Caco-2 (cell line): ENCODE measurements around the gene PAQR3. TPM values are rescaled to one million over a fixed set of nuclear protein-coding genes. Genes with fewer than 3 reads are reported as not detected.

ENCODE experiments used
- BruUV-seq: library from RNA; stranded (reverse); fragments of 400-500 nt; replicated peaks from 2 replicates; lab custom pipeline; 2021; lab: Mats Ljungman, UMichigan
- CTCF ChIA-PET: fragments of 300-600 bp; sonication (Branson Sonifier 250); formaldehyde crosslinking; loops from one replicate; lab custom pipeline; 2022; ENCODE audit warnings: antibody characterized with exemption; lab: Charles Lee
- POLR2A ChIA-PET: fragments of 300-600 bp; sonication (Branson Sonifier 250); formaldehyde crosslinking; loops from one replicate; lab custom pipeline; 2022; ENCODE audit warnings: antibody characterized with exemption; lab: Charles Lee
- DNase-seq, 2 experiments: peaks; one replicate each; pipeline versions ENCODE4 v3.0.0 to v3.0.0-alpha.2; 2020 to 2022
- H3K27me3 ChIP-seq: replicated peaks from 2 replicates; pipeline ENCODE4 v1.6.0; 2011; ENCODE audit warnings: low read length; ENCODE audit not compliant: control insufficient read depth, insufficient read depth
- H3K36me3 ChIP-seq: 2 replicates; pipeline ENCODE4 v1.5.1; 2011; ENCODE audit warnings: low read length; ENCODE audit not compliant: control insufficient read depth, insufficient read depth
- H3K4me1 ChIP-seq: fragments of 250-450 bp; sonication (Bioruptor Pico); 2 replicates; pipeline ENCODE4 v1.5.1; 2020; ENCODE audit warnings: mild to moderate bottlenecking
- H3K4me3 ChIP-seq: 2 replicates; pipeline ENCODE4 v1.5.1; 2011; ENCODE audit warnings: low read depth, mild to moderate bottlenecking, control low read depth, low read length
- H3K9me3 ChIP-seq: fragments of 250-450 bp; sonication (Bioruptor Pico); 2 replicates; pipeline ENCODE4 v1.5.1; 2020; ENCODE audit warnings: mild to moderate bottlenecking, moderate library complexity
- H3K27ac Mint-ChIP-seq: one replicate; pipeline ENCODE4 v1.8.0; 2022; ENCODE audit warnings: mixed read lengths; ENCODE audit not compliant: unreplicated experiment
- H3K27me3 Mint-ChIP-seq: one replicate; pipeline ENCODE4 v1.8.0; 2022; ENCODE audit warnings: mixed read lengths; ENCODE audit not compliant: insufficient read depth, unreplicated experiment
- H3K36me3 Mint-ChIP-seq: one replicate; pipeline ENCODE4 v1.8.0; 2022; ENCODE audit warnings: mild to moderate bottlenecking, mixed read lengths; ENCODE audit not compliant: insufficient read depth, unreplicated experiment
- H3K4me1 Mint-ChIP-seq: one replicate; pipeline ENCODE4 v1.8.0; 2022; ENCODE audit warnings: low read depth, mixed read lengths; ENCODE audit not compliant: unreplicated experiment
- H3K4me3 Mint-ChIP-seq: one replicate; pipeline ENCODE4 v1.8.0; 2022; ENCODE audit warnings: mild to moderate bottlenecking, moderate library complexity, mixed read lengths; ENCODE audit not compliant: unreplicated experiment
- H3K9me3 Mint-ChIP-seq: one replicate; pipeline ENCODE4 v1.8.0; 2022; ENCODE audit warnings: mixed read lengths; ENCODE audit not compliant: unreplicated experiment
- intact Hi-C: fragments of 100-400 bp; cut with micrococcal nuclease; formaldehyde crosslinking; loops from one replicate; pipeline ENCODE4 v1.10.0; 2022; ENCODE audit not compliant: unreplicated experiment
- total RNA-seq: library from RNA; stranded (reverse); gene quantifications from 2 replicates; pipeline ENCODE4 v1.2.3, GENCODE V29; 2022
- TF ChIP-seq, protein P1 (sequence below), 2 experiments: fragments of 200-600 bp in 1 of 2; IDR thresholded peaks; 1 replicate in 1 of 2; 2 replicates in 1 of 2; pipeline versions ENCODE4 v1.5.1 to v1.8.0; 2011 to 2022; ENCODE audit warnings: antibody characterized with exemption in 1 of 2, control low read depth in 1 of 2, inconsistent platforms in 1 of 2, low read depth in 1 of 2, low read length in 1 of 2, mild to moderate bottlenecking in 1 of 2, moderate library complexity in 1 of 2; ENCODE audit not compliant: insufficient read depth in 1 of 2, severe bottlenecking in 1 of 2, unreplicated experiment in 1 of 2

PAQR3 gene
- total RNA-seq, 1 experiment from 2014 or later = 13.3 TPM

DNA sequence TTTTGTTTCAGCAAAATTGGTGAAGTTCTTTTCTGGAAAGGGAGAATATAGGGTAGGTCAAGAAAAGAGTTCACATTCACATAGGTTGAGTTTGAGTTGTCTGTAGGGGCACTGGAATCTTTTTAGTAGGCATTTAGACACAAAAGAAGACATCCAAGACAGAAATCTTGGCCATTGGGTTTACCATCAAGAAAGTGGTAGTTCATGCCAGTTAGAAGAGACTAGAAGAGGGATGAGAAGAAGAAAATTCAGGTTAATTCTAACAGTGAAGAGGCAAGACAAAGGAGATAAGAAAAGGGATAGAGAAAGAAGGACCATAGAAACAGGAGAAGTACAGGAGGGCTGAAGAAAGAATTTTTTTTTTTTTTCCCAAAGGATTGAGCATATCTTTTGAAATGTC lies 39.9 kb downstream of the PAQR3 start:
- BruUV-seq = no TSS peak
- CTCF ChIA-PET = no interaction called here

DNA sequence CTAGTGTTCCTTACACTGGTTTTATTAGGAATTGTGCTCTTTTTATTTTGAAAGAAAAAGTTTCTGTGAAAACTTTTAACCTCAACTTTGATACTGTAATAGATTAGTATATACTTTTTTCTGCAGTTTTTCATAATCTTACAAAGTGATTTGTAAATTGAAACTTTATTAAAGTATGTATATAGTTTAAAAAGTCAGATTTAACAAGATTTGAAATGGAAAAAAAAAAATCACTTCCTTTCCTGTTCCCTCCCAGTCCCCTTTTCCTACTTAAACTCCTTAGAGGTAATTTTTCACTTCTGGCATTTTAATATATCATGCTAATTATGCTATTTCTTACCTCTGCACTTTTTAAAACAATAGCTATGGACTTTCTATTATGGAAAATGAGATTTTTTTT lies 49.3 kb downstream of the PAQR3 start:
- ChIA-PET CTCF (no interaction called here), POLR2A (no interaction called here)
- intact Hi-C loops = no loop called here
- Histone ChIP-seq H3K36me3 (no peaks in the 10 kb centered on the region), H3K9me3 (no peaks in the 10 kb centered on the region), H3K4me3 (no peak overlapping the region), H3K4me1 (no peaks in the 10 kb centered on the region), H3K27me3 (no peaks in the 10 kb centered on the region)
- DNase-seq = no peak
- no TSS peak for BruUV-seq
- Mint-ChIP-seq H3K4me3 (no peak overlapping the region), H3K27me3 (no peaks in the 10 kb centered on the region), H3K9me3 (no peaks in the 10 kb centered on the region), H3K27ac (no peak overlapping the region), H3K4me1 (no peaks in the 10 kb centered on the region), H3K36me3 (peaks cover 26% of the 10 kb centered on the region)
- TF ChIP-seq, protein P1, sequence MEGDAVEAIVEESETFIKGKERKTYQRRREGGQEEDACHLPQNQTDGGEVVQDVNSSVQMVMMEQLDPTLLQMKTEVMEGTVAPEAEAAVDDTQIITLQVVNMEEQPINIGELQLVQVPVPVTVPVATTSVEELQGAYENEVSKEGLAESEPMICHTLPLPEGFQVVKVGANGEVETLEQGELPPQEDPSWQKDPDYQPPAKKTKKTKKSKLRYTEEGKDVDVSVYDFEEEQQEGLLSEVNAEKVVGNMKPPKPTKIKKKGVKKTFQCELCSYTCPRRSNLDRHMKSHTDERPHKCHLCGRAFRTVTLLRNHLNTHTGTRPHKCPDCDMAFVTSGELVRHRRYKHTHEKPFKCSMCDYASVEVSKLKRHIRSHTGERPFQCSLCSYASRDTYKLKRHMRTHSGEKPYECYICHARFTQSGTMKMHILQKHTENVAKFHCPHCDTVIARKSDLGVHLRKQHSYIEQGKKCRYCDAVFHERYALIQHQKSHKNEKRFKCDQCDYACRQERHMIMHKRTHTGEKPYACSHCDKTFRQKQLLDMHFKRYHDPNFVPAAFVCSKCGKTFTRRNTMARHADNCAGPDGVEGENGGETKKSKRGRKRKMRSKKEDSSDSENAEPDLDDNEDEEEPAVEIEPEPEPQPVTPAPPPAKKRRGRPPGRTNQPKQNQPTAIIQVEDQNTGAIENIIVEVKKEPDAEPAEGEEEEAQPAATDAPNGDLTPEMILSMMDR (IDR thresholded peaks at IDR 0.05; ENCODE audit: insufficient read depth in 1 of 2, low read depth in 1 of 2, low read length in 1 of 2, severe bottlenecking in 1 of 2, unreplicated experiment in 1 of 2) = no peak

More for the DNA sequence above, 39.9 kb downstream of the PAQR3 start:
- H3K9me3 Mint-ChIP-seq = no peaks in the 10 kb centered on the region
- Histone ChIP-seq H3K4me1 (no peaks in the 10 kb centered on the region; the same call in 1 of the 2 replicates), H3K27me3 (no peaks in the 10 kb centered on the region), H3K9me3 (no peaks in the 10 kb centered on the region), H3K36me3 (no peaks in the 10 kb centered on the region; the same call in 1 of the 2 replicates), H3K4me3 (no peak overlapping the region)
- H3K4me3 Mint-ChIP-seq = no peak overlapping the region
- H3K27me3 Mint-ChIP-seq = no peaks in the 10 kb centered on the region
- no peak overlapping the region for H3K27ac Mint-ChIP-seq
- no peak for DNase-seq
- TF ChIP-seq, protein P1 (IDR thresholded peaks at IDR 0.05; ENCODE audit: insufficient read depth in 1 of 2, low read depth in 1 of 2, low read length in 1 of 2, severe bottlenecking in 1 of 2, unreplicated experiment in 1 of 2) = no peak
- peaks cover 11% of the 10 kb centered on the region for H3K36me3 Mint-ChIP-seq
- intact Hi-C loops = no loop called here
- H3K4me1 Mint-ChIP-seq = no peaks in the 10 kb centered on the region
- POLR2A ChIA-PET = no interaction called here

DNA sequence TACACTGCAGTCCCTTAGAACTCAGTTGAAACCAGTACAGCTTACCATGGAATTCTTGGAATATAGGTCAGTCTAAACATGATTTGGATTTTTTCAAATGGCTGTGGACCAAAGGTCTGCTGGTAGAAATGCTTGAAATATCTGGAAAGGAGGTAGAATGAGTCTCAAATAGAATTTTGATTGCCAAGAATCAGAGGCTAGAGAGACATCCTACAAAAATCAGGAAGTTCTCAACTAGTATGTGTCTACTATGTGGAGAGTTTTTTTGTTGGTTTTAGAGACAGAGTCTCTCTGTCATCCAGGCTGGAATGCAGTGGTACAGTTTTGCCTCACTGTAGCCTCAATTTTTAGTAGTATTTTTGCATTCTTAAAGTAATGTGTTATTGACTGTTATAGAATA lies 53.6 kb downstream of the PAQR3 start:
- no peak for DNase-seq
- H3K27ac Mint-ChIP-seq = no peak overlapping the region
- H3K4me3 ChIP-seq = no peak overlapping the region
- no peaks in the 10 kb centered on the region for H3K4me1 Mint-ChIP-seq
- intact Hi-C loops = no loop called here
- no peaks in the 10 kb centered on the region for H3K9me3 ChIP-seq
- POLR2A ChIA-PET = no interaction called here
- peaks cover 6% of the 10 kb centered on the region for H3K36me3 Mint-ChIP-seq
- CTCF ChIA-PET = no interaction called here
- H3K27me3 Mint-ChIP-seq = no peaks in the 10 kb centered on the region
- no TSS peak for BruUV-seq
- H3K27me3 ChIP-seq = no peaks in the 10 kb centered on the region
- H3K36me3 ChIP-seq = no peaks in the 10 kb centered on the region
- no peaks in the 10 kb centered on the region for H3K9me3 Mint-ChIP-seq
- H3K4me3 Mint-ChIP-seq = no peak overlapping the region
- TF ChIP-seq, protein P1 (IDR thresholded peaks at IDR 0.05; ENCODE audit: insufficient read depth in 1 of 2, low read depth in 1 of 2, low read length in 1 of 2, severe bottlenecking in 1 of 2, unreplicated experiment in 1 of 2) = no peak
- no peaks in the 10 kb centered on the region for H3K4me1 ChIP-seq
